WERI-Rb-1 (cell line): ENCODE results near the gene CRTC2.
"Not testable (repeated sequence)": the region's sequence is repeated elsewhere in the genome, so short reads cannot be mapped to it uniquely, and the experiment has no call there.

Experiments used
- DNase-seq: peaks from one replicate; pipeline ENCODE4 v3.0.0-alpha.2; 2020
- H3K27ac ChIP-seq: fragments of 250-450 bp; sonication (Bioruptor Pico); 2 replicates; pipeline ENCODE4 v1.5.1; 2020; ENCODE audit warnings: mild to moderate bottlenecking, moderate library complexity
- H3K27me3 ChIP-seq: fragments of 250-450 bp; sonication (Bioruptor Pico); 2 replicates; pipeline ENCODE4 v1.5.1; 2021; ENCODE audit warnings: mild to moderate bottlenecking, low read depth, moderate library complexity; ENCODE audit not compliant: insufficient read depth, severe bottlenecking
- H3K36me3 ChIP-seq: fragments of 250-450 bp; sonication (Bioruptor Pico); 2 replicates; pipeline ENCODE4 v1.5.1; 2020; ENCODE audit warnings: mild to moderate bottlenecking, moderate library complexity
- H3K4me3 ChIP-seq: 2 replicates; pipeline ENCODE4 v1.5.1; 2011; ENCODE audit warnings: low read depth, mild to moderate bottlenecking, control low read depth, low read length
- H3K9me3 ChIP-seq: fragments of 250-450 bp; sonication (Bioruptor Pico); 2 replicates; pipeline ENCODE4 v1.5.1; 2021; ENCODE audit warnings: mild to moderate bottlenecking, moderate library complexity; ENCODE audit not compliant: severe bottlenecking
- CTCF ChIP-seq: IDR thresholded peaks from 2 replicates; pipeline ENCODE4 v1.5.1; 2011; ENCODE audit warnings: low read depth, mild to moderate bottlenecking, control low read depth, inconsistent platforms, low read length

The CRTC2 gene

GRCh38 chr1:153958111-153958960, at the start of gene CRTC2:
CRTC2 (minus strand) TSS chr1:153958612; CDS start chr1:153958497, 115 bp downstream.
- peak; percentile 14; the same call in 1 of the 2 replicates for TF ChIP-seq CTCF
- peak; percentile 100 for DNase-seq
- H3K27ac ChIP-seq, result peak within 1 kb of the TSS; percentile 77
- no peaks in the 10 kb centered on the region for H3K27me3 ChIP-seq
- H3K4me3 ChIP-seq, result peak within 1 kb of the TSS; percentile 78
- no peaks in the 10 kb centered on the region for H3K9me3 ChIP-seq
- peaks cover 60% of the 10 kb centered on the region for H3K36me3 ChIP-seq

- TF ChIP-seq CTCF, result no peak
- no peak overlapping the region for H3K4me3 ChIP-seq
- no peak overlapping the region for H3K27ac ChIP-seq
- H3K36me3 ChIP-seq, result peaks cover 4% of the 10 kb centered on the region
- DNase-seq, result no peak
- H3K27me3 ChIP-seq, result no peaks in the 10 kb centered on the region
- H3K9me3 ChIP-seq, result no peaks in the 10 kb centered on the region
These were observed 47.7 kb upstream of the CRTC2 start for GRCh38 chr1:154006136-154006535.

GRCh38 chr1:154000420-154000819, 42.0 kb upstream of the CRTC2 start:
- no peaks in the 10 kb centered on the region for H3K27me3 ChIP-seq
- no peak overlapping the region for H3K4me3 ChIP-seq
- H3K36me3 ChIP-seq, result peaks cover 11% of the 10 kb centered on the region
- no peaks in the 10 kb centered on the region for H3K9me3 ChIP-seq
- H3K27ac ChIP-seq, result no peak overlapping the region
- no peak for DNase-seq
- TF ChIP-seq CTCF, result no peak

- H3K9me3 ChIP-seq, H3K27ac ChIP-seq, H3K4me3 ChIP-seq, H3K27me3 ChIP-seq, DNase-seq: not testable (repeated sequence)
- H3K36me3 ChIP-seq, result peaks cover 46% of the 10 kb centered on the region
These were observed 38.5 kb upstream of the CRTC2 start for GRCh38 chr1:153996882-153997281.

GRCh38 chr1:153995640-153996039, 37.2 kb upstream of the CRTC2 start:
- DNase-seq, result no peak

More at GRCh38 chr1:153995640-153996039, 37.2 kb upstream of the CRTC2 start:
- TF ChIP-seq CTCF, result no peak
- H3K4me3 ChIP-seq, result no peak overlapping the region
- H3K27me3 ChIP-seq, result no peaks in the 10 kb centered on the region
- H3K27ac ChIP-seq, result no peak overlapping the region
- no peaks in the 10 kb centered on the region for H3K9me3 ChIP-seq
- H3K36me3 ChIP-seq, result peaks cover 58% of the 10 kb centered on the region
